ACHN (cell line): ENCODE measurements around the gene TRDMT1.

Experiments
- DNase-seq: peaks from one replicate; pipeline ENCODE4 v3.0.0-alpha.2; 2015
- in situ Hi-C: cut with HindIII; loops from 2 replicates; pipeline ENCODE4 v1.10.0; 2017; ENCODE audit warnings: low sequenced_read_pairs, low pct_ligation_motif_present, low pct_unique_long_range_greater_than_20kb

Gene TRDMT1

GRCh38 chr10:17233286-17233991, 32.0 kb upstream of the TRDMT1 start:
- no peak for DNase-seq
- in situ Hi-C loops: loop anchor here (25.0 kb wide), 1 partner anchor 371 kb away; no protein-coding TSS in a partner anchor

- in situ Hi-C loops: loop anchor here (25.0 kb wide), 1 partner anchor 370 kb away; no protein-coding TSS in a partner anchor
- no peak for DNase-seq
Observed at GRCh38 chr10:17232276-17232960, 30.9 kb upstream of the TRDMT1 start.

- no peak for DNase-seq
- in situ Hi-C loops: loop anchor here (25.0 kb wide), 1 partner anchor 369 kb away; no protein-coding TSS in a partner anchor
Observed at GRCh38 chr10:17231788-17232187, 30.3 kb upstream of the TRDMT1 start.

GRCh38 chr10:17229967-17230682, 28.7 kb upstream of the TRDMT1 start:
- peak; percentile 72 for DNase-seq

GRCh38 chr10:17229717-17229966, 28.2 kb upstream of the TRDMT1 start:
- DNase-seq: no peak
- in situ Hi-C loops: loop anchor here (25.0 kb wide), 1 partner anchor 367 kb away; no protein-coding TSS in a partner anchor

More at GRCh38 chr10:17229967-17230682, 28.7 kb upstream of the TRDMT1 start:
- in situ Hi-C loops: loop anchor here (25.0 kb wide), 1 partner anchor 368 kb away; no protein-coding TSS in a partner anchor

- in situ Hi-C loops: loop anchor here (25.0 kb wide), 1 partner anchor 367 kb away; no protein-coding TSS in a partner anchor
- peak; percentile 89 for DNase-seq
Observed at GRCh38 chr10:17229016-17229716, 27.7 kb upstream of the TRDMT1 start.

GRCh38 chr10:17228091-17229015, 26.9 kb upstream of the TRDMT1 start, which contains the start of gene VIM:
VIM (plus strand) TSS chr10:17228241; CDS start chr10:17229423, 1,182 bp downstream.
- in situ Hi-C loops: loop anchor here (25.0 kb wide), 1 partner anchor 366 kb away; no protein-coding TSS in a partner anchor
- peak; percentile 94 for DNase-seq

- peak; percentile 49 for DNase-seq
- in situ Hi-C loops: loop anchor here (25.0 kb wide), 1 partner anchor 365 kb away; no protein-coding TSS in a partner anchor
Observed at GRCh38 chr10:17227367-17228090, 26.1 kb upstream of the TRDMT1 start.

GRCh38 chr10:17226891-17227303, 25.4 kb upstream of the TRDMT1 start:
- in situ Hi-C loops: loop anchor here (25.0 kb wide), 1 partner anchor 365 kb away; no protein-coding TSS in a partner anchor
- DNase-seq: no peak

GRCh38 chr10:17225808-17226207, 24.3 kb upstream of the TRDMT1 start:
- in situ Hi-C loops: loop anchor here (25.0 kb wide), 1 partner anchor 364 kb away; no protein-coding TSS in a partner anchor
- DNase-seq: no peak

- in situ Hi-C loops: no loop called here
- peak; percentile 46 for DNase-seq
Observed at GRCh38 chr10:17222329-17222728, 20.9 kb upstream of the TRDMT1 start.

GRCh38 chr10:17220652-17221100, 19.2 kb upstream of the TRDMT1 start:
- DNase-seq: no peak
- in situ Hi-C loops: no loop called here

GRCh38 chr10:17219024-17219423, 17.6 kb upstream of the TRDMT1 start:
- no peak for DNase-seq
- in situ Hi-C loops: no loop called here

GRCh38 chr10:17217631-17218232, 16.3 kb upstream of the TRDMT1 start:
- in situ Hi-C loops: no loop called here
- no peak for DNase-seq

GRCh38 chr10:17216901-17217395, 15.5 kb upstream of the TRDMT1 start:
- DNase-seq: no peak
- in situ Hi-C loops: no loop called here

- in situ Hi-C loops: no loop called here
- peak; percentile 92 for DNase-seq
Observed at GRCh38 chr10:17216217-17216900, 14.9 kb upstream of the TRDMT1 start.
